GM21737 (cell line): ENCODE results near the gene NIPAL3.
"Not testable (repeated sequence)": the region's sequence is repeated elsewhere in the genome, so short reads cannot be mapped to it uniquely, and the experiment has no call there.

Experiments
- ATAC-seq: cut with Tn5 transposase; IDR thresholded peaks from one replicate; pipeline ENCODE4 v1.9.1; 2021; ENCODE audit warnings: mild to moderate bottlenecking, moderate library complexity; ENCODE audit not compliant: unreplicated experiment

The NIPAL3 gene

GRCh38 chr1:24514946-24515345, 99.3 kb downstream of the NIPAL3 start:
- no peak for ATAC-seq

GRCh38 chr1:24515671-24516209, 100.1 kb downstream of the NIPAL3 start:
- not testable (repeated sequence) for ATAC-seq

- no peak for ATAC-seq
These were observed 100.9 kb downstream of the NIPAL3 start for GRCh38 chr1:24516506-24516905.

- ATAC-seq = no peak
These were observed 102.3 kb downstream of the NIPAL3 start for GRCh38 chr1:24517898-24518297.

- ATAC-seq = not testable (repeated sequence)
These were observed 104.7 kb downstream of the NIPAL3 start for GRCh38 chr1:24520282-24520681.
